ENCODE results near the gene QPCTL. TPM values are rescaled to one million over a fixed set of nuclear protein-coding genes. Genes with fewer than 3 reads are reported as not detected.
A peak's percentile ranks its signal among the peaks of the same experiment; 100 is the strongest.

The QPCTL gene
- total and polyA plus RNA-seq, 2 of the 13 experiments (the other 11 are each of a cell fraction or from before 2014, with no cell fraction given), result 16.0 to 19.1 TPM

GRCh38 chr19:45717131-45717982, 24.9 kb downstream of the QPCTL start (continued):
- peak in 1 of 2 experiments; percentile 70; a peak in 2 of 4 replicates for TF ChIP-seq HMGXB4 (CRISPR knock-in tag; IDR thresholded peaks at IDR 0.05; ENCODE audit: borderline replicate concordance in 1 of 2, low read depth in 1 of 2)
- no peak for TF ChIP-seq TOPORS (CRISPR knock-in tag; IDR thresholded peaks at IDR 0.05)
- TF ChIP-seq ZSCAN29 (CRISPR knock-in tag; conservative IDR thresholded peaks at IDR 0.05), result peak; percentile 89
- no peak for TF ChIP-seq SRY (CRISPR knock-in tag; IDR thresholded peaks at IDR 0.05)
- TF ChIP-seq ZNF260 (CRISPR knock-in tag; IDR thresholded peaks at IDR 0.05; ENCODE audit: borderline replicate concordance, low read depth), result no peak
- TF ChIP-seq, protein P1, sequence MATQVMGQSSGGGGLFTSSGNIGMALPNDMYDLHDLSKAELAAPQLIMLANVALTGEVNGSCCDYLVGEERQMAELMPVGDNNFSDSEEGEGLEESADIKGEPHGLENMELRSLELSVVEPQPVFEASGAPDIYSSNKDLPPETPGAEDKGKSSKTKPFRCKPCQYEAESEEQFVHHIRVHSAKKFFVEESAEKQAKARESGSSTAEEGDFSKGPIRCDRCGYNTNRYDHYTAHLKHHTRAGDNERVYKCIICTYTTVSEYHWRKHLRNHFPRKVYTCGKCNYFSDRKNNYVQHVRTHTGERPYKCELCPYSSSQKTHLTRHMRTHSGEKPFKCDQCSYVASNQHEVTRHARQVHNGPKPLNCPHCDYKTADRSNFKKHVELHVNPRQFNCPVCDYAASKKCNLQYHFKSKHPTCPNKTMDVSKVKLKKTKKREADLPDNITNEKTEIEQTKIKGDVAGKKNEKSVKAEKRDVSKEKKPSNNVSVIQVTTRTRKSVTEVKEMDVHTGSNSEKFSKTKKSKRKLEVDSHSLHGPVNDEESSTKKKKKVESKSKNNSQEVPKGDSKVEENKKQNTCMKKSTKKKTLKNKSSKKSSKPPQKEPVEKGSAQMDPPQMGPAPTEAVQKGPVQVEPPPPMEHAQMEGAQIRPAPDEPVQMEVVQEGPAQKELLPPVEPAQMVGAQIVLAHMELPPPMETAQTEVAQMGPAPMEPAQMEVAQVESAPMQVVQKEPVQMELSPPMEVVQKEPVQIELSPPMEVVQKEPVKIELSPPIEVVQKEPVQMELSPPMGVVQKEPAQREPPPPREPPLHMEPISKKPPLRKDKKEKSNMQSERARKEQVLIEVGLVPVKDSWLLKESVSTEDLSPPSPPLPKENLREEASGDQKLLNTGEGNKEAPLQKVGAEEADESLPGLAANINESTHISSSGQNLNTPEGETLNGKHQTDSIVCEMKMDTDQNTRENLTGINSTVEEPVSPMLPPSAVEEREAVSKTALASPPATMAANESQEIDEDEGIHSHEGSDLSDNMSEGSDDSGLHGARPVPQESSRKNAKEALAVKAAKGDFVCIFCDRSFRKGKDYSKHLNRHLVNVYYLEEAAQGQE (IDR thresholded peaks at IDR 0.05; ENCODE audit: borderline replicate concordance in 1 of 2, low read depth in 1 of 2, low read length in 2 of 2), result no peak
- peak; percentile 70; the same call in 1 of the 2 replicates for TF ChIP-seq ZSCAN21 (CRISPR knock-in tag; IDR thresholded peaks at IDR 0.05; ENCODE audit: borderline replicate concordance)
- TF ChIP-seq ZNF883 (CRISPR knock-in tag; IDR thresholded peaks at IDR 0.05; ENCODE audit: not compliant biosample characterization), result peak; percentile 30
- TF ChIP-seq MAZ (IDR thresholded peaks at IDR 0.05; ENCODE audit: borderline replicate concordance, low read depth, low read length), result peak; percentile 90
- TF ChIP-seq MAZ (CRISPR knock-in tag; IDR thresholded peaks at IDR 0.05; ENCODE audit: low read depth), result peak; percentile 91
- peak; percentile 98 for TF ChIP-seq TBX2 (CRISPR knock-in tag; IDR thresholded peaks at IDR 0.05; ENCODE audit: borderline replicate concordance)
- TF ChIP-seq, protein P2, sequence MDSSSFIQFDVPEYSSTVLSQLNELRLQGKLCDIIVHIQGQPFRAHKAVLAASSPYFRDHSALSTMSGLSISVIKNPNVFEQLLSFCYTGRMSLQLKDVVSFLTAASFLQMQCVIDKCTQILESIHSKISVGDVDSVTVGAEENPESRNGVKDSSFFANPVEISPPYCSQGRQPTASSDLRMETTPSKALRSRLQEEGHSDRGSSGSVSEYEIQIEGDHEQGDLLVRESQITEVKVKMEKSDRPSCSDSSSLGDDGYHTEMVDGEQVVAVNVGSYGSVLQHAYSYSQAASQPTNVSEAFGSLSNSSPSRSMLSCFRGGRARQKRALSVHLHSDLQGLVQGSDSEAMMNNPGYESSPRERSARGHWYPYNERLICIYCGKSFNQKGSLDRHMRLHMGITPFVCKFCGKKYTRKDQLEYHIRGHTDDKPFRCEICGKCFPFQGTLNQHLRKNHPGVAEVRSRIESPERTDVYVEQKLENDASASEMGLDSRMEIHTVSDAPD (CRISPR knock-in tag; IDR thresholded peaks at IDR 0.05), result 0 out of 2 replicates have a peak, but pooled peaks have one; percentile 39
- TF ChIP-seq XRCC5 (optimal IDR thresholded peaks at IDR 0.05; ENCODE audit: low read length), result peak; percentile 82
- 0 out of 2 replicates have a peak, but pooled peaks have one; percentile 38 for TF ChIP-seq XBP1 (CRISPR knock-in tag; IDR thresholded peaks at IDR 0.05)
- TF ChIP-seq USF2 (IDR thresholded peaks at IDR 0.05; ENCODE audit: low read depth, low read length), result peak; percentile 92
- TF ChIP-seq USF2 (CRISPR knock-in tag; IDR thresholded peaks at IDR 0.05; ENCODE audit: borderline replicate concordance), result peak; percentile 100
- TF ChIP-seq DBP (CRISPR knock-in tag; IDR thresholded peaks at IDR 0.05; ENCODE audit: not compliant biosample characterization), result peak; percentile 25
